H9 (cell line): ENCODE data around the gene ARHGAP24. TPM values are rescaled to one million over a fixed set of nuclear protein-coding genes. Genes with fewer than 3 reads are reported as not detected.

Experiments used
- DNase-seq: peaks from one replicate; pipeline ENCODE4 v3.0.0-alpha.2; 2017
- H2AFZ ChIP-seq: one replicate; pipeline ENCODE4 v1.6.1; 2013; ENCODE audit warnings: mild to moderate bottlenecking, low read length, control low read depth, moderate library complexity
- H2AK5ac ChIP-seq: 2 replicates; pipeline ENCODE4 v1.6.1; 2013; ENCODE audit warnings: low read length, control low read depth, mixed read lengths; ENCODE audit not compliant: insufficient read length
- H2BK120ac ChIP-seq: one replicate; pipeline ENCODE4 v1.6.1; 2013; ENCODE audit warnings: low read depth, mild to moderate bottlenecking, low read length, control low read depth, inconsistent platforms; ENCODE audit not compliant: poor library complexity, severe bottlenecking
- H2BK12ac ChIP-seq: 2 replicates; pipeline ENCODE4 v1.6.1; 2013; ENCODE audit warnings: low read length, control low read depth, mixed read lengths, low read depth; ENCODE audit not compliant: insufficient read length
- H2BK15ac ChIP-seq: 2 replicates; pipeline ENCODE4 v1.6.1; 2013; ENCODE audit warnings: low read depth, low read length, control low read depth
- H2BK20ac ChIP-seq: one replicate; pipeline ENCODE4 v1.6.1; 2013; ENCODE audit warnings: low read depth, mild to moderate bottlenecking, low read length, control low read depth, inconsistent platforms; ENCODE audit not compliant: poor library complexity, severe bottlenecking
- H2BK5ac ChIP-seq: 2 replicates; pipeline ENCODE4 v1.6.1; 2013; ENCODE audit warnings: low read length, control low read depth, mixed read lengths; ENCODE audit not compliant: insufficient read length
- H3K14ac ChIP-seq: 2 replicates; pipeline ENCODE4 v1.6.1; 2013; ENCODE audit warnings: low read length, control low read depth; ENCODE audit not compliant: insufficient read depth
- H3K18ac ChIP-seq: 2 replicates; pipeline ENCODE4 v1.6.1; 2013; ENCODE audit warnings: low read depth, mild to moderate bottlenecking, mixed read lengths, low read length, control low read depth; ENCODE audit not compliant: insufficient read length
- H3K23ac ChIP-seq: 2 replicates; pipeline ENCODE4 v1.6.1; 2013; ENCODE audit warnings: low read length, control low read depth, mixed read lengths, low read depth; ENCODE audit not compliant: insufficient read length
- H3K23me2 ChIP-seq: 2 replicates; pipeline ENCODE4 v1.6.1; 2013; ENCODE audit warnings: low read depth, mild to moderate bottlenecking, mixed read lengths, low read length, control low read depth; ENCODE audit not compliant: insufficient read length, poor library complexity, severe bottlenecking
- H3K27ac ChIP-seq: 2 replicates; pipeline ENCODE4 v1.5.1; 2013; ENCODE audit warnings: low read length, control low read depth, mixed read lengths, low read depth; ENCODE audit not compliant: insufficient read length
- H3K27me3 ChIP-seq: 2 replicates; pipeline ENCODE4 v1.6.1; 2013; ENCODE audit warnings: low read length, control low read depth, inconsistent platforms; ENCODE audit not compliant: insufficient read depth
- H3K4ac ChIP-seq: 2 replicates; pipeline ENCODE4 v1.6.1; 2013; ENCODE audit warnings: low read depth, mild to moderate bottlenecking, control low read depth, inconsistent platforms, low read length, moderate library complexity
- H3K4me1 ChIP-seq: 2 replicates; pipeline ENCODE4 v1.6.1; 2013; ENCODE audit warnings: low read length, control low read depth, inconsistent platforms; ENCODE audit not compliant: insufficient read depth
- H3K4me2 ChIP-seq: 2 replicates; pipeline ENCODE4 v1.6.1; 2013; ENCODE audit warnings: low read length, control low read depth, mixed read lengths; ENCODE audit not compliant: insufficient read length, insufficient read depth
- H3K56ac ChIP-seq: 2 replicates; pipeline ENCODE4 v1.6.1; 2013; ENCODE audit warnings: low read depth, mild to moderate bottlenecking, mixed read lengths, low read length, control low read depth; ENCODE audit not compliant: insufficient read length
- H3K79me1 ChIP-seq: 2 replicates; pipeline ENCODE4 v1.6.1; 2013; ENCODE audit warnings: low read depth, mild to moderate bottlenecking, moderate library complexity, low read length, control low read depth, inconsistent platforms; ENCODE audit not compliant: insufficient read depth, poor library complexity, severe bottlenecking
- H3K79me2 ChIP-seq: 2 replicates; pipeline ENCODE4 v1.6.1; 2013; ENCODE audit warnings: low read length, control low read depth, inconsistent platforms; ENCODE audit not compliant: insufficient read depth
- H3K9ac ChIP-seq: 2 replicates; pipeline ENCODE4 v1.6.1; 2013; ENCODE audit warnings: low read length, control low read depth, mixed read lengths; ENCODE audit not compliant: insufficient read length; ENCODE audit errors: extremely low read depth
- H3K9me3 ChIP-seq: one replicate; pipeline ENCODE4 v1.6.1; 2013; ENCODE audit warnings: low read depth, low read length, inconsistent platforms; ENCODE audit not compliant: control insufficient read depth
- H3T11ph ChIP-seq: one replicate; pipeline ENCODE4 v1.6.1; 2013; ENCODE audit warnings: mild to moderate bottlenecking, low read length, control low read depth, inconsistent platforms
- H4K20me1 ChIP-seq: one replicate; pipeline ENCODE4 v1.6.1; 2013; ENCODE audit not compliant: control insufficient read depth, insufficient read length, insufficient read depth
- H4K5ac ChIP-seq: 2 replicates; pipeline ENCODE4 v1.6.1; 2013; ENCODE audit warnings: low read depth, mild to moderate bottlenecking, mixed read lengths, low read length, control low read depth; ENCODE audit not compliant: insufficient read length
- H4K8ac ChIP-seq: replicated peaks from 2 replicates; pipeline ENCODE4 v1.6.1; 2013; ENCODE audit warnings: low read length, control low read depth, mixed read lengths, low read depth; ENCODE audit not compliant: insufficient read length
- H4K91ac ChIP-seq: 2 replicates; pipeline ENCODE4 v1.6.1; 2013; ENCODE audit warnings: low read depth, mild to moderate bottlenecking, moderate library complexity, mixed read lengths, low read length, control low read depth; ENCODE audit not compliant: insufficient read length
- H3K27ac Mint-ChIP-seq, 3 experiments: 2 replicates in 2 of 3; 3 replicates in 1 of 3; pipeline ENCODE4 v1.8.0; 2020 to 2021; ENCODE audit warnings: mixed read lengths in 3 of 3, mild to moderate bottlenecking in 1 of 3, moderate library complexity in 1 of 3
- H3K27me3 Mint-ChIP-seq: 2 replicates; pipeline ENCODE4 v1.8.0; 2021; ENCODE audit warnings: low read depth, mild to moderate bottlenecking, moderate library complexity, mixed read lengths
- H3K36me3 Mint-ChIP-seq, 3 experiments: 2 replicates in 2 of 3; 3 replicates in 1 of 3; pipeline ENCODE4 v1.8.0; 2020 to 2021; ENCODE audit warnings: low read depth in 3 of 3, mixed read lengths in 3 of 3; ENCODE audit not compliant: insufficient read depth in 1 of 3
- H3K4me1 Mint-ChIP-seq, 2 experiments: 2 replicates each; pipeline ENCODE4 v1.8.0; 2020; ENCODE audit warnings: mixed read lengths in 2 of 2
- H3K4me3 Mint-ChIP-seq, 2 experiments: 2 replicates in 1 of 2; 3 replicates in 1 of 2; pipeline ENCODE4 v1.8.0; 2020 to 2021; ENCODE audit warnings: mild to moderate bottlenecking in 2 of 2, mixed read lengths in 2 of 2, moderate library complexity in 1 of 2
- H3K9me3 Mint-ChIP-seq, 2 experiments: 2 replicates in 1 of 2; 3 replicates in 1 of 2; pipeline ENCODE4 v1.8.0; 2020; ENCODE audit warnings: mild to moderate bottlenecking in 2 of 2, mixed read lengths in 2 of 2, moderate library complexity in 1 of 2
- CTCF ChIP-seq: fragments of 200-600 bp; sonication (generic); conservative IDR thresholded peaks from 3 replicates; pipeline ENCODE4 v1.8.0; 2021; ENCODE audit warnings: antibody characterized with exemption, mild to moderate bottlenecking
- WGBS: extraction: QIAGEN DNeasy Blood & Tissue Kit; methylation state at CpG from one replicate; pipeline ENCODE4 v1.1.7; 2013; ENCODE audit warnings: missing lambda C conversion rate, low lambda C conversion rate, mixed read lengths; ENCODE audit not compliant: insufficient read length; ENCODE audit errors: extremely low coverage; 5-methylcytosine and 5-hydroxymethylcytosine counted together
- total RNA-seq: library from RNA; stranded (reverse); gene quantifications from 2 replicates; pipeline ENCODE4 v1.2.1, GENCODE V29; 2021

The ARHGAP24 gene
- total RNA-seq, 1 experiment from 2014 or later, result 0.37 TPM

GRCh38 chr4:85644061-85644460 is 169.1 kb downstream of the ARHGAP24 start:
- no peak for DNase-seq
- no peak overlapping the region for H3K23ac ChIP-seq
- H3K9me3 ChIP-seq, result no peaks in the 10 kb centered on the region
- WGBS, result no CpG with 5 or more reads among the region's 2 CpGs
- H3K4ac ChIP-seq, result no peak overlapping the region
- no peak overlapping the region for H2AK5ac ChIP-seq
- no peak overlapping the region for H3K18ac ChIP-seq
- no peak overlapping the region for H3K14ac ChIP-seq
- no peak overlapping the region for H3T11ph ChIP-seq
- H3K56ac ChIP-seq, result no peak overlapping the region
- H4K20me1 ChIP-seq, result no peaks in the 10 kb centered on the region
- no peaks in the 10 kb centered on the region for H3K4me1 ChIP-seq
- no peak overlapping the region for H2BK15ac ChIP-seq
- H4K5ac ChIP-seq, result no peak overlapping the region
- H4K8ac ChIP-seq, result no peak overlapping the region
- H3K79me2 ChIP-seq, result no peaks in the 10 kb centered on the region
- Mint-ChIP-seq H3K4me1 (no peaks in the 10 kb centered on the region), H3K9me3 (no peaks in the 10 kb centered on the region), H3K27me3 (no peaks in the 10 kb centered on the region; the same call in 1 of the 2 replicates), H3K36me3 (no peaks in the 10 kb centered on the region), H3K4me3 (no peak overlapping the region), H3K27ac (no peak overlapping the region)
- no peak overlapping the region for H2BK120ac ChIP-seq
- H2BK5ac ChIP-seq, result no peak overlapping the region
- H2BK20ac ChIP-seq, result no peak overlapping the region
- H2AFZ ChIP-seq, result no peak overlapping the region
- no peak overlapping the region for H2BK12ac ChIP-seq
- no peak overlapping the region for H3K27ac ChIP-seq
- no peaks in the 10 kb centered on the region for H3K27me3 ChIP-seq
- H3K79me1 ChIP-seq, result no peaks in the 10 kb centered on the region
- H3K9ac ChIP-seq, result no peak overlapping the region
- no peak overlapping the region for H3K4me2 ChIP-seq
- no peak for TF ChIP-seq CTCF
- no peak overlapping the region for H4K91ac ChIP-seq
- no peaks in the 10 kb centered on the region for H3K23me2 ChIP-seq
